Prostate gland (tissue), 2 donors: ENCODE measurements around the gene MLLT6. TPM values are rescaled to one million over a fixed set of nuclear protein-coding genes. Genes with fewer than 3 reads are reported as not detected.
A peak's percentile ranks its signal among the peaks of the same experiment; 100 is the strongest.

Experiments
- DNase-seq: peaks from one replicate; pipeline ENCODE4 v3.0.0-alpha.2; 2019; ENCODE audit warnings: low spot score
- H3K27ac ChIP-seq, 2 donors: fragments of 200-600 bp; sonication (generic); 2 replicates each; pipeline ENCODE4 v1.5.1; 2017 to 2019
- H3K27me3 ChIP-seq: fragments of 200-600 bp; sonication (generic); replicated peaks from 2 replicates; pipeline ENCODE4 v1.5.1; 2019; ENCODE audit not compliant: insufficient read depth
- H3K36me3 ChIP-seq, 2 donors: fragments of 200-600 bp; sonication (generic); 1 replicate in 1 of 2; 2 replicates in 1 of 2; pipeline versions ENCODE4 v1.5.1 to v1.8.1; 2017 to 2019
- H3K4me1 ChIP-seq: fragments of 200-600 bp; sonication (generic); replicated peaks from 2 replicates; pipeline ENCODE4 v1.5.1; 2019
- H3K4me3 ChIP-seq, 2 donors: fragments of 200-600 bp; sonication (generic); 2 replicates each; pipeline ENCODE4 v1.5.1; 2017 to 2019
- H3K9me3 ChIP-seq: fragments of 200-600 bp; sonication (generic); 2 replicates; pipeline ENCODE4 v1.5.1; 2017
- CTCF ChIP-seq, 4 experiments: fragments of 200-600 bp in 2 of 4; fragments of 450-650 bp in 2 of 4; sonication (generic) in 2 of 4; IDR thresholded peaks; 1 replicate in 3 of 4; 2 replicates in 1 of 4; pipeline ENCODE4 v1.5.1; 2016 to 2019; ENCODE audit warnings: antibody characterized with exemption in 4 of 4, mild to moderate bottlenecking in 2 of 4, moderate library complexity in 2 of 4
- POLR2A ChIP-seq: fragments of 450-650 bp; IDR thresholded peaks from one replicate; pipeline ENCODE4 v1.6.1; 2016; ENCODE audit warnings: antibody characterized with exemption, mild to moderate bottlenecking
- POLR2AphosphoS5 ChIP-seq: sonication (generic); formaldehyde crosslinking; IDR thresholded peaks from one replicate; pipeline ENCODE4 v1.6.1; 2017; ENCODE audit warnings: antibody characterized with exemption
- WGBS: methylation state at CpG from one replicate; pipeline ENCODE4 v1.1.5; 2018; 5-methylcytosine and 5-hydroxymethylcytosine counted together
- intact Hi-C: fragments of 100-400 bp; cut with DNase I; formaldehyde crosslinking; loops from one replicate; pipeline ENCODE4 v1.14.2; 2022
- total RNA-seq, 2 donors: library from RNA; depleted of rRNA; stranded (reverse); fragments of >200 nt; gene quantifications; one replicate each; pipeline ENCODE4 v1.1.0, GENCODE V29; 2016

The MLLT6 gene
- total RNA-seq, 2 donors from 2014 or later, result 69.1 to 142 TPM

GRCh38 chr17:38672788-38673706 lies 32.0 kb upstream of the MLLT6 start:
- no peaks in the 10 kb centered on the region for H3K9me3 ChIP-seq
- no peak for DNase-seq
- peak overlapping the region; percentile 53 to 61 for H3K4me3 ChIP-seq
- H3K27me3 ChIP-seq, result no peaks in the 10 kb centered on the region
- H3K36me3 ChIP-seq, result no peaks in the 10 kb centered on the region
- TF ChIP-seq POLR2AphosphoS5 (no peak), POLR2A (no peak), CTCF (IDR thresholded peaks at IDR 0.05) (no peak)
- intact Hi-C loops, result no loop called here
- WGBS, result 32% methylated on average over 27 of the region's 46 CpGs
- peaks cover 3% of the 10 kb centered on the region for H3K4me1 ChIP-seq
- no peak overlapping the region for H3K27ac ChIP-seq

GRCh38 chr17:38673707-38674013 lies 31.4 kb upstream of the MLLT6 start:
- WGBS, result 0% methylated on average over 22 of the region's 41 CpGs
- no peak for DNase-seq
- intact Hi-C loops, result no loop called here
- no peaks in the 10 kb centered on the region for H3K27me3 ChIP-seq
- peaks cover 3% of the 10 kb centered on the region for H3K4me1 ChIP-seq
- H3K4me3 ChIP-seq, result peak overlapping the region; percentile 53 to 61
- H3K9me3 ChIP-seq, result no peaks in the 10 kb centered on the region
- H3K27ac ChIP-seq, result no peak overlapping the region
- TF ChIP-seq POLR2A (no peak), CTCF (IDR thresholded peaks at IDR 0.05) (peak in 1 of 4 experiments; percentile 25)
- no peaks in the 10 kb centered on the region for H3K36me3 ChIP-seq

- peak overlapping the region; percentile 60 to 66 for H3K27ac ChIP-seq
- H3K27me3 ChIP-seq, result no peaks in the 10 kb centered on the region
Measured at GRCh38 chr17:38674014-38674748, 30.9 kb upstream of the MLLT6 start.

GRCh38 chr17:38674749-38675615 lies 30.1 kb upstream of the MLLT6 start, which contains the start of gene EPOP:
EPOP (minus strand) TSS chr17:38674957; CDS start chr17:38674495, 462 bp downstream.
- Histone ChIP-seq H3K9me3 (no peaks in the 10 kb centered on the region), H3K27me3 (no peaks in the 10 kb centered on the region), H3K27ac (peak within 1 kb of the TSS; percentile 60 to 66), H3K4me1 (peaks cover 3% of the 10 kb centered on the region), H3K4me3 (peak within 1 kb of the TSS; percentile 53 to 61), H3K36me3 (no peaks in the 10 kb centered on the region)
- WGBS, result 5% methylated on average over 74 of the region's 80 CpGs
- intact Hi-C loops, result no loop called here
- peak; percentile 89 for DNase-seq
- peak in 1 of 4 experiments; percentile 4 for TF ChIP-seq CTCF (IDR thresholded peaks at IDR 0.05)
- peak; percentile 74 for TF ChIP-seq POLR2AphosphoS5
- peak; percentile 70 for TF ChIP-seq POLR2A

More at GRCh38 chr17:38674014-38674748, 30.9 kb upstream of the MLLT6 start:
- 2% methylated on average over 36 of the region's 85 CpGs for WGBS
- intact Hi-C loops, result no loop called here
- Histone ChIP-seq H3K4me3 (peak overlapping the region; percentile 53 to 61), H3K36me3 (no peaks in the 10 kb centered on the region), H3K9me3 (no peaks in the 10 kb centered on the region), H3K4me1 (peaks cover 3% of the 10 kb centered on the region)
- TF ChIP-seq POLR2AphosphoS5 (no peak), POLR2A (no peak), CTCF (IDR thresholded peaks at IDR 0.05) (no peak)
- no peak for DNase-seq
